H1 (cell line): Measurements from ENCODE around the gene MBOAT1. TPM values are rescaled to one million over a fixed set of nuclear protein-coding genes. Genes with fewer than 3 reads are reported as not detected.

Source experiments
- CTCF ChIA-PET: fragments of 300-600 bp; sonication (Branson Sonifier 250); formaldehyde crosslinking; loops from one replicate; lab custom pipeline; 2021; ENCODE audit not compliant: partially characterized antibody; lab: Charles Lee
- POLR2A ChIA-PET: fragments of 300-600 bp; sonication (Branson Sonifier 250); formaldehyde crosslinking; loops from one replicate; lab custom pipeline; 2021; ENCODE audit warnings: inconsistent platforms; ENCODE audit not compliant: partially characterized antibody; lab: Charles Lee
- DNase-seq, 2 experiments: peaks; one replicate each; pipeline versions ENCODE4 v3.0.0 to v3.0.0-alpha.2; 2010 to 2022; ENCODE audit warnings: low spot score in 2 of 2, low read depth in 1 of 2, mixed read lengths in 1 of 2
- FAIRE-seq: peaks from 2 replicates; lab custom pipeline; 2011; peaks lifted over from hg19 to GRCh38; lab: Jason Lieb, UNC
- H2AFZ ChIP-seq: 2 replicates; pipeline ENCODE4 v1.8.1; 2012; ENCODE audit warnings: low read length, inconsistent platforms
- H2AK5ac ChIP-seq: 2 replicates; pipeline ENCODE4 v1.6.1; 2013; ENCODE audit warnings: low read depth, low read length
- H2BK120ac ChIP-seq: replicated peaks from 2 replicates; pipeline ENCODE3; 2013; ENCODE audit warnings: low read depth, low read length, inconsistent platforms
- H2BK12ac ChIP-seq: 2 replicates; pipeline ENCODE4 v1.6.1; 2013; ENCODE audit warnings: low read depth, low read length
- H2BK15ac ChIP-seq: 2 replicates; pipeline ENCODE4 v1.6.1; 2013; ENCODE audit warnings: low read length
- H2BK20ac ChIP-seq: 2 replicates; pipeline ENCODE4 v1.6.1; 2013; ENCODE audit warnings: low read length
- H2BK5ac ChIP-seq: 2 replicates; pipeline ENCODE4 v1.6.1; 2013; ENCODE audit warnings: low read depth, low read length
- H3K14ac ChIP-seq: 2 replicates; pipeline ENCODE4 v1.6.1; 2013; ENCODE audit warnings: inconsistent platforms; ENCODE audit not compliant: insufficient read length
- H3K18ac ChIP-seq: 2 replicates; pipeline ENCODE4 v1.6.1; 2013; ENCODE audit warnings: low read length; ENCODE audit errors: extremely low read depth
- H3K23ac ChIP-seq: 2 replicates; pipeline ENCODE4 v1.6.1; 2013; ENCODE audit warnings: inconsistent platforms; ENCODE audit not compliant: insufficient read length
- H3K23me2 ChIP-seq: 2 replicates; pipeline ENCODE4 v1.6.1; 2013; ENCODE audit warnings: low read depth, low read length
- H3K27ac ChIP-seq: 2 replicates; pipeline ENCODE4 v1.6.1; 2011; ENCODE audit warnings: low read depth, low read length, inconsistent platforms
- H3K27me3 ChIP-seq, 4 experiments: replicated peaks in 1 of 4; 1 replicate in 1 of 4; 2 replicates in 3 of 4; pipeline versions ENCODE4 v1.6.1 to v1.8.1; 2011 to 2013; ENCODE audit warnings: low read length in 3 of 4, mild to moderate bottlenecking in 3 of 4, inconsistent platforms in 2 of 4, mixed read lengths in 2 of 4, moderate library complexity in 1 of 4; ENCODE audit not compliant: control insufficient read depth in 3 of 4, insufficient read depth in 3 of 4; ENCODE audit errors: extremely low read depth in 1 of 4
- H3K36me3 ChIP-seq, 4 experiments: 2 replicates each; pipeline versions ENCODE4 v1.6.1 to v1.8.1; 2011 to 2013; ENCODE audit warnings: mild to moderate bottlenecking in 4 of 4, low read length in 3 of 4, moderate library complexity in 2 of 4, control low read depth in 1 of 4, inconsistent platforms in 1 of 4; ENCODE audit not compliant: insufficient read depth in 4 of 4, control insufficient read depth in 2 of 4
- H3K4ac ChIP-seq: replicated peaks from 2 replicates; pipeline ENCODE3; 2013; ENCODE audit warnings: low read length, low read depth, mixed read lengths, inconsistent platforms; ENCODE audit not compliant: insufficient read length
- H3K4me1 ChIP-seq, 4 experiments: replicated peaks in 1 of 4; 1 replicate in 1 of 4; 2 replicates in 3 of 4; pipeline versions ENCODE4 v1.6.1 to v1.8.1; 2011 to 2013; ENCODE audit warnings: low read length in 3 of 4, inconsistent platforms in 2 of 4, mixed read lengths in 1 of 4; ENCODE audit not compliant: insufficient read depth in 4 of 4, control insufficient read depth in 3 of 4
- H3K4me2 ChIP-seq, 2 experiments: 2 replicates each; pipeline versions ENCODE4 v1.6.1 to v1.8.1; 2011 to 2013; ENCODE audit warnings: low read depth in 2 of 2, low read length in 2 of 2, control low read depth in 1 of 2, inconsistent platforms in 1 of 2, mild to moderate bottlenecking in 1 of 2; ENCODE audit not compliant: insufficient read depth in 1 of 2
- H3K4me3 ChIP-seq, 4 experiments: fragments of 200-600, 300-600 bp in 1 of 4; sonication (generic), shearing (Covaris generic), sonication (Bioruptor Twin) in 1 of 4; 2 replicates each; pipeline versions ENCODE4 v1.5.1 to v1.8.1; 2011 to 2016; ENCODE audit warnings: low read length in 4 of 4, low read depth in 3 of 4, control low read depth in 2 of 4, inconsistent platforms in 2 of 4, mild to moderate bottlenecking in 2 of 4, mixed read lengths in 1 of 4, moderate library complexity in 1 of 4; ENCODE audit not compliant: insufficient read depth in 2 of 4; ENCODE audit errors: extremely low read depth in 1 of 4
- H3K56ac ChIP-seq: replicated peaks from 2 replicates; pipeline ENCODE3; 2013; ENCODE audit warnings: low read depth, mild to moderate bottlenecking, mixed read lengths, low read length, inconsistent platforms; ENCODE audit not compliant: insufficient read length
- H3K79me1 ChIP-seq: 2 replicates; pipeline ENCODE4 v1.6.1; 2013; ENCODE audit warnings: low read depth, low read length, control low read depth
- H3K79me2 ChIP-seq, 2 experiments: 2 replicates each; pipeline versions ENCODE4 v1.6.1 to v1.8.1; 2012 to 2013; ENCODE audit warnings: low read length in 2 of 2, mild to moderate bottlenecking in 2 of 2, inconsistent platforms in 1 of 2; ENCODE audit not compliant: insufficient read depth in 2 of 2, control insufficient read depth in 1 of 2
- H3K9ac ChIP-seq, 4 experiments: replicated peaks in 1 of 4; 1 replicate in 1 of 4; 2 replicates in 3 of 4; pipeline versions ENCODE4 v1.6.1 to v1.8.1; 2011 to 2013; ENCODE audit warnings: low read depth in 3 of 4, low read length in 3 of 4, control low read depth in 2 of 4, mild to moderate bottlenecking in 2 of 4, moderate library complexity in 2 of 4, inconsistent platforms in 1 of 4; ENCODE audit errors: extremely low read depth in 1 of 4
- H3K9me3 ChIP-seq, 2 experiments: 2 replicates each; pipeline versions ENCODE4 v1.6.1 to v1.8.1; 2012 to 2013; ENCODE audit warnings: mild to moderate bottlenecking in 2 of 2, moderate library complexity in 2 of 2, control low read depth in 1 of 2, inconsistent platforms in 1 of 2, low read depth in 1 of 2, low read length in 1 of 2, mixed read lengths in 1 of 2; ENCODE audit not compliant: insufficient read depth in 2 of 2
- H4K20me1 ChIP-seq, 2 experiments: replicated peaks in 1 of 2; 2 replicates each; pipeline versions ENCODE3 to v1.8.1; 2011 to 2013; ENCODE audit warnings: inconsistent platforms in 2 of 2, low read length in 2 of 2, mild to moderate bottlenecking in 1 of 2; ENCODE audit not compliant: insufficient read depth in 2 of 2, control insufficient read depth in 1 of 2
- H4K5ac ChIP-seq: 2 replicates; pipeline ENCODE4 v1.6.1; 2013; ENCODE audit warnings: low read length, low read depth, mixed read lengths, inconsistent platforms; ENCODE audit not compliant: insufficient read length
- H4K8ac ChIP-seq: 2 replicates; pipeline ENCODE4 v1.8.0; 2013; ENCODE audit warnings: mild to moderate bottlenecking, moderate library complexity, low read length, inconsistent platforms; ENCODE audit not compliant: insufficient read depth; ENCODE audit errors: extremely low read depth
- H4K91ac ChIP-seq: replicated peaks from 2 replicates; pipeline ENCODE3; 2013; ENCODE audit warnings: low read length, mixed read lengths, inconsistent platforms; ENCODE audit not compliant: insufficient read length
- BCL11A ChIP-seq, 2 experiments: IDR thresholded peaks; one replicate each; pipeline ENCODE4 v1.6.1; 2011; ENCODE audit warnings: low read depth in 2 of 2, low read length in 2 of 2, mild to moderate bottlenecking in 2 of 2
- CHD1 ChIP-seq: IDR thresholded peaks from 2 replicates; pipeline ENCODE4 v1.6.1; 2012; ENCODE audit warnings: low read depth, low read length, improper control_type of control experiment
- CHD2 ChIP-seq: IDR thresholded peaks from 2 replicates; pipeline ENCODE4 v1.6.1; 2012; ENCODE audit warnings: low read length, improper control_type of control experiment
- JUN ChIP-seq: IDR thresholded peaks from 2 replicates; pipeline ENCODE4 v1.6.1; 2011; ENCODE audit warnings: low read depth, mild to moderate bottlenecking, improper control_type of control experiment, low read length
- JUND ChIP-seq: IDR thresholded peaks from 2 replicates; pipeline ENCODE4 v1.6.1; 2011; ENCODE audit warnings: mild to moderate bottlenecking, improper control_type of control experiment, low read length
- KDM1A ChIP-seq: fragments of 200-600, 300-600 bp; sonication (generic); IDR thresholded peaks from 2 replicates; pipeline ENCODE4 v1.7.1; 2016; ENCODE audit warnings: mild to moderate bottlenecking, low read length, borderline replicate concordance
- POLR2AphosphoS5 ChIP-seq: IDR thresholded peaks from 2 replicates; pipeline ENCODE4 v1.6.1; 2011; ENCODE audit warnings: low read depth, low read length
- RFX5 ChIP-seq: IDR thresholded peaks from 2 replicates; pipeline ENCODE4 v1.6.1; 2011; ENCODE audit warnings: low read depth, low read length, improper control_type of control experiment, borderline replicate concordance
- SIX5 ChIP-seq: IDR thresholded peaks from 2 replicates; pipeline ENCODE4 v1.6.1; 2011; ENCODE audit warnings: mild to moderate bottlenecking, low read depth, low read length
- SP2 ChIP-seq: IDR thresholded peaks from 2 replicates; pipeline ENCODE4 v1.6.1; 2012; ENCODE audit warnings: mild to moderate bottlenecking, low read length, inconsistent platforms
- SP4 ChIP-seq: IDR thresholded peaks from 2 replicates; pipeline ENCODE4 v1.6.1; 2012; ENCODE audit warnings: low read length, inconsistent platforms
- SRF ChIP-seq: IDR thresholded peaks from 2 replicates; pipeline ENCODE4 v1.6.1; 2011; ENCODE audit warnings: mild to moderate bottlenecking, low read depth, low read length, moderate library complexity
- TEAD4 ChIP-seq: IDR thresholded peaks from 2 replicates; pipeline ENCODE4 v1.6.1; 2012; ENCODE audit warnings: low read depth, low read length, inconsistent platforms, mixed read lengths
- YY1 ChIP-seq: IDR thresholded peaks from 2 replicates; pipeline ENCODE4 v1.6.1; 2011; ENCODE audit warnings: low read depth, mild to moderate bottlenecking, low read length
- WGBS, 2 experiments: shearing (Covaris generic) in 1 of 2; methylation state at CpG; one replicate each; pipeline versions ENCODE4 v1.1.6 to v1.1.7; 2013 to 2015; ENCODE audit warnings: low lambda C conversion rate in 2 of 2, mixed read lengths in 2 of 2, inconsistent platforms in 1 of 2, low coverage in 1 of 2, missing lambda C conversion rate in 1 of 2; ENCODE audit not compliant: insufficient replicate concordance in 2 of 2, insufficient coverage in 1 of 2, insufficient read length in 1 of 2; ENCODE audit errors: extremely low coverage in 1 of 2, missing lambda C conversion rate in 1 of 2; 5-methylcytosine and 5-hydroxymethylcytosine counted together
- polyA plus RNA-seq, 7 experiments: library from polyadenylated mRNA; depleted of rRNA in 3 of 7; stranded (reverse) in 5 of 7; unstranded in 2 of 7; fragments of >200 nt in 5 of 7; fragments of 200-250 nt in 2 of 7; gene quantifications; 1 replicate in 5 of 7; 2 replicates in 1 of 7; 4 replicates in 1 of 7; pipeline versions ENCODE4 v1.2.1 to v1.2.3, GENCODE V29; 2011 to 2013; ENCODE audit warnings: missing spikeins in 2 of 7, mixed read lengths in 2 of 7
- total RNA-seq: library from RNA; stranded (reverse); fragmentation: NEBNext Ultra II Directional; extraction: Animal tissue kit (Norgen Biotek cat#: 25700); gene quantifications from 2 replicates; pipeline ENCODE4 v1.2.1, GENCODE V29; 2021
- TF ChIP-seq, protein P1 (sequence below): IDR thresholded peaks from 2 replicates; pipeline ENCODE4 v1.6.1; 2011; ENCODE audit warnings: low read depth, mild to moderate bottlenecking, low read length; ENCODE audit not compliant: insufficient read depth
- TF ChIP-seq, protein P2 (sequence below): IDR thresholded peaks from 2 replicates; pipeline ENCODE4 v1.6.1; 2012; ENCODE audit warnings: inconsistent platforms

MBOAT1 gene
- total and polyA plus RNA-seq, 2 of the 8 experiments (the other 6 are each of a cell fraction or from before 2014, with no cell fraction given): 4.9 to 19.5 TPM

DNA sequence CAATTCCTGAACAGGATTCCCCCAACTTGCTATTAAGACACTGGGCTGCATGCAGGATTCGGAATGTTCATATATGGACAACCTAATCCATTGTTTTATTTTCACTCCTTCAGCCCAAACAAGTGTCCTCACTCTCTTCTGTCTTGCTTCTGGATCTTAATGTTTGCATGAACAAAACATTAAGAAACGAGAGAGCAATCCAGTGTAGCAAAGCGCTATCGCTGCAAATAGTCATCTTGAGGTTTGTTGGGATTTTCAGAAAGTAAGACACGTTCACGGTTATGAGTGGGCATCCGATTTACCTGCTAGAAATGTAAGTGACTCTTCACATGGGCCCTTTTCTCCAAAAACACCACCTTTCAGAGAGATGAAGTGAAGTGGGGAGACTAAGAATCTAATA, 156.4 kb downstream of the MBOAT1 start:
- no peak overlapping the region for H2AK5ac ChIP-seq
- no peak overlapping the region for H3K18ac ChIP-seq
- H2BK15ac ChIP-seq: no peak overlapping the region
- H3K27me3 ChIP-seq: no peaks in the 10 kb centered on the region
- WGBS, 2 experiments: 85% methylated on average over 7 of the region's 7 CpGs; no CpG with 5 or more reads in 1 of the 2 experiments
- H3K4me3 ChIP-seq: no peak overlapping the region
- no peak overlapping the region for H3K4me2 ChIP-seq
- H2AFZ ChIP-seq: peak overlapping the region; percentile 72
- H3K4ac ChIP-seq: no peak overlapping the region
- H2BK5ac ChIP-seq: no peak overlapping the region
- no peak overlapping the region for H4K8ac ChIP-seq
- H4K5ac ChIP-seq: no peak overlapping the region
- peak overlapping the region; percentile 5 for H2BK120ac ChIP-seq
- H2BK12ac ChIP-seq: no peak overlapping the region
- no peak overlapping the region for H3K14ac ChIP-seq
- no peak overlapping the region for H4K91ac ChIP-seq
- no peak for DNase-seq
- H3K36me3 ChIP-seq: no peaks in the 10 kb centered on the region
- H3K4me1 ChIP-seq: no peaks in the 10 kb centered on the region
- no peaks in the 10 kb centered on the region for H3K9me3 ChIP-seq
- H4K20me1 ChIP-seq: no peaks in the 10 kb centered on the region
- H3K27ac ChIP-seq: no peak overlapping the region
- no peak overlapping the region for H3K9ac ChIP-seq
- no peak overlapping the region for H2BK20ac ChIP-seq
- no peaks in the 10 kb centered on the region for H3K79me2 ChIP-seq
- POLR2A ChIA-PET: interaction anchor here (0.6 kb wide), 1 partner anchor 244 kb away, joined by 4 read pairs; no protein-coding TSS in a partner anchor
- no peaks in the 10 kb centered on the region; the same call in 1 of the 2 replicates for H3K79me1 ChIP-seq
- H3K56ac ChIP-seq: no peak overlapping the region
- FAIRE-seq: no peak
- CTCF ChIA-PET: interaction anchor here (0.6 to 1.8 kb wide), 14 partner anchors 10 to 1311 kb away, joined by 3 to 7 read pairs (median 3); no protein-coding TSS in a partner anchor
- peaks cover 3% of the 10 kb centered on the region; the same call in 1 of the 2 replicates for H3K23me2 ChIP-seq
- no peak overlapping the region for H3K23ac ChIP-seq
- TF ChIP-seq RFX5: no peak
- no peak for TF ChIP-seq JUN
- TF ChIP-seq SP2: no peak
- TF ChIP-seq, protein P1, sequence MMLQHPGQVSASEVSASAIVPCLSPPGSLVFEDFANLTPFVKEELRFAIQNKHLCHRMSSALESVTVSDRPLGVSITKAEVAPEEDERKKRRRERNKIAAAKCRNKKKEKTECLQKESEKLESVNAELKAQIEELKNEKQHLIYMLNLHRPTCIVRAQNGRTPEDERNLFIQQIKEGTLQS: no peak
- no peak for TF ChIP-seq SIX5
- no peak for TF ChIP-seq CHD2
- TF ChIP-seq, protein P2, sequence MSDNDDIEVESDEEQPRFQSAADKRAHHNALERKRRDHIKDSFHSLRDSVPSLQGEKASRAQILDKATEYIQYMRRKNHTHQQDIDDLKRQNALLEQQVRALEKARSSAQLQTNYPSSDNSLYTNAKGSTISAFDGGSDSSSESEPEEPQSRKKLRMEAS: no peak
- no peak for TF ChIP-seq YY1
- TF ChIP-seq BCL11A (IDR thresholded peaks at IDR 0.05; ENCODE audit: low read depth in 2 of 2, low read length in 2 of 2): no peak
- no peak for TF ChIP-seq POLR2AphosphoS5
- no peak for TF ChIP-seq KDM1A
- TF ChIP-seq SRF: no peak
- no peak for TF ChIP-seq JUND
- no peak for TF ChIP-seq CHD1
- no peak for TF ChIP-seq SP4
- TF ChIP-seq TEAD4: no peak
